ENCODE data around the gene ESYT1.

The ESYT1 gene

DNA sequence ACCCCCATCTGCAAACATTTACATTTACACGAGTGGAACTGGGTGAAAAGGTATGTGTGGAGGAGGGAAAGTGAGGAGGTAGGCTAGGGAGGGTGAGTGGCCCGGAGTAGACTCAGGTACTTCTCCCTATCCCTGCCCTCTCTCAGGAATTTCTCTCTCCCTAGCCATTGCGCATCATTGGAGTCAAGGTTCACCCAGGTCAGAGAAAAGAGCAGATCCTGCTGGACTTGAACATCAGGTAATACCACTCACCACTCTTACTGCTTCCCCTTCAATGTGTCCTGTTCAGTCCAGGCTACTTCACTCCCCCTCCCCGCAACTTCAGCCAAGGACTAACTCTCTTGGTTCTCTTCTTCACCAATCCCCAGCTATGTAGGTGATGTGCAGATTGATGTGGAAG lies 2.8 kb downstream of the ESYT1 start:
- no peak for TF ChIP-seq POLR2AphosphoS5 (IDR thresholded peaks at IDR 0.05; ENCODE audit: low read depth, low read length)
- no peak for TF ChIP-seq TAF1 (IDR thresholded peaks at IDR 0.05; ENCODE audit: borderline replicate concordance, insufficient read depth, low read length)
- no peak for TF ChIP-seq SIN3A (IDR thresholded peaks at IDR 0.05; ENCODE audit: borderline replicate concordance, insufficient read depth, low read length)
- no peak for TF ChIP-seq FOXP2 (optimal IDR thresholded peaks at IDR 0.05; ENCODE audit: borderline replicate concordance, extremely low read depth, extremely low read length, insufficient read depth)
- TF ChIP-seq, protein P1, sequence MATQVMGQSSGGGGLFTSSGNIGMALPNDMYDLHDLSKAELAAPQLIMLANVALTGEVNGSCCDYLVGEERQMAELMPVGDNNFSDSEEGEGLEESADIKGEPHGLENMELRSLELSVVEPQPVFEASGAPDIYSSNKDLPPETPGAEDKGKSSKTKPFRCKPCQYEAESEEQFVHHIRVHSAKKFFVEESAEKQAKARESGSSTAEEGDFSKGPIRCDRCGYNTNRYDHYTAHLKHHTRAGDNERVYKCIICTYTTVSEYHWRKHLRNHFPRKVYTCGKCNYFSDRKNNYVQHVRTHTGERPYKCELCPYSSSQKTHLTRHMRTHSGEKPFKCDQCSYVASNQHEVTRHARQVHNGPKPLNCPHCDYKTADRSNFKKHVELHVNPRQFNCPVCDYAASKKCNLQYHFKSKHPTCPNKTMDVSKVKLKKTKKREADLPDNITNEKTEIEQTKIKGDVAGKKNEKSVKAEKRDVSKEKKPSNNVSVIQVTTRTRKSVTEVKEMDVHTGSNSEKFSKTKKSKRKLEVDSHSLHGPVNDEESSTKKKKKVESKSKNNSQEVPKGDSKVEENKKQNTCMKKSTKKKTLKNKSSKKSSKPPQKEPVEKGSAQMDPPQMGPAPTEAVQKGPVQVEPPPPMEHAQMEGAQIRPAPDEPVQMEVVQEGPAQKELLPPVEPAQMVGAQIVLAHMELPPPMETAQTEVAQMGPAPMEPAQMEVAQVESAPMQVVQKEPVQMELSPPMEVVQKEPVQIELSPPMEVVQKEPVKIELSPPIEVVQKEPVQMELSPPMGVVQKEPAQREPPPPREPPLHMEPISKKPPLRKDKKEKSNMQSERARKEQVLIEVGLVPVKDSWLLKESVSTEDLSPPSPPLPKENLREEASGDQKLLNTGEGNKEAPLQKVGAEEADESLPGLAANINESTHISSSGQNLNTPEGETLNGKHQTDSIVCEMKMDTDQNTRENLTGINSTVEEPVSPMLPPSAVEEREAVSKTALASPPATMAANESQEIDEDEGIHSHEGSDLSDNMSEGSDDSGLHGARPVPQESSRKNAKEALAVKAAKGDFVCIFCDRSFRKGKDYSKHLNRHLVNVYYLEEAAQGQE (IDR thresholded peaks at IDR 0.05; ENCODE audit: insufficient read depth in 1 of 2, low read depth in 2 of 2, low read length in 2 of 2): no peak

DNA sequence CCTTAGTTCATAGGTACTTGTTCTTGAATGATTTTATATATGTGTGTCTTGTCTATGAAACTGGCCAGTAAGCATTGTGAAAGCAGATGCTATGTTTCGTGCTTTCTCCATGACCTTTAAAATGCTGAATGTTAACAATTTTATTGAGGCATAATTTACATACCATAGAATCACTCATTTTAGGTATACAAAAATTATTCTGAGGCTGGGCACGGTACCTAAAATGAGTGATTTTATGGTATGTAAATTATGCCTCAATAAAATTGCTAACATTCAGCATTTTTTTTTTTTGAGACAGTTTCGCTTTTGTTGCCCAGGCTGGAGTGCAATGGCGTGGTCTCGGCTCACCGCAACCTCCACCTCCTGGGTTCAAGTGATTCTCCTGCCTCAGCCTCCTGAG lies 6.8 kb downstream of the ESYT1 start:
- no peak for TF ChIP-seq FOXP2 (optimal IDR thresholded peaks at IDR 0.05; ENCODE audit: borderline replicate concordance, extremely low read depth, extremely low read length, insufficient read depth)
- TF ChIP-seq POLR2AphosphoS5 (IDR thresholded peaks at IDR 0.05; ENCODE audit: low read depth, low read length): no peak

- TF ChIP-seq POLR2AphosphoS5 (IDR thresholded peaks at IDR 0.05; ENCODE audit: low read depth, low read length) (no peak), FOXP2 (optimal IDR thresholded peaks at IDR 0.05; ENCODE audit: borderline replicate concordance, extremely low read depth, extremely low read length, insufficient read depth) (no peak), SIN3A (IDR thresholded peaks at IDR 0.05; ENCODE audit: borderline replicate concordance, insufficient read depth, low read length) (no peak)
- TF ChIP-seq, protein P1 (IDR thresholded peaks at IDR 0.05; ENCODE audit: insufficient read depth in 1 of 2, low read depth in 2 of 2, low read length in 2 of 2): no peak
Measured at GRCh38 chr12:56137853-56138571, 9.9 kb downstream of the ESYT1 start.

DNA sequence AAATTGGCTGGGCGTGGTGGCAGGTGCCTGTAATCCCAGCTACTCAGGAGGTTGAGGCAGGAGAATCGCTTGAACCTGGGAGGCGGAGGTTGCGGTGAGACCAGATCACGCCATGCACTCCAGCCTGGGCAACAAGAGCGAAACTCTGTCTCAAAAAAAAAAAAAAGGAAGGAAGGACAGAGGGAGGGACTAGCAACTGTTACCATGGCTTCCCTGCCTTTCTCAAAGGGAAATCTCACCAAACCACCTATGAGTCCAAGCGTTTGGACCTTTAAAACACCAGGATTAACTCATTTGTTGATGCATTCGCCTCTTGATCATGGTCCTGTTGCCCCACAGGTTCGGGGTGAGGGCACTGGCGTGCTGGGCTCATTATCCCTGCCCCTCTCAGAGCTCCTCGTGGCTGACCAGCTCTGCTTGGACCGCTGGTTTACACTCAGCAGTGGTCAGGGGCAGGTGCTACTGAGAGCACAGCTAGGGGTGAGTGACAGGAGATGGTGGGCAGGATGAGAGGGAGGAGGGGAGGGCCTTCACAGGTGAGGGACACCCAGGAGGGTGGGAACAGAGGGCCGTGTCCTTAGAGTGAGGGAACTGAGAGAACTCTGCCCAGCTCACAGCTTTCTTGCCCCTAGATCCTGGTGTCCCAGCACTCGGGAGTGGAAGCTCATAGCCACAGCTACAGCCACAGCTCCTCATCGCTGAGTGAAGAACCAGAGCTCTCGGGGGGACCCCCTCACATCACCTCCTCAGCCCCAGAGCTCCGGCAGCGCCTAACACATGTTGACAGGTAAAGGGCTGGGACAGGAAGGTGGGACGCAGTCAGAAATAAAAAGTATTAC lies 14.1 kb downstream of the ESYT1 start:
- TF ChIP-seq, protein P1 (IDR thresholded peaks at IDR 0.05; ENCODE audit: insufficient read depth in 1 of 2, low read depth in 2 of 2, low read length in 2 of 2): no peak
- TF ChIP-seq FOXP2 (optimal IDR thresholded peaks at IDR 0.05; ENCODE audit: borderline replicate concordance, extremely low read depth, extremely low read length, insufficient read depth): no peak
- TF ChIP-seq SIN3A (IDR thresholded peaks at IDR 0.05; ENCODE audit: borderline replicate concordance, insufficient read depth, low read length): no peak
- TF ChIP-seq POLR2AphosphoS5 (IDR thresholded peaks at IDR 0.05; ENCODE audit: low read depth, low read length): no peak
- TF ChIP-seq TAF1 (IDR thresholded peaks at IDR 0.05; ENCODE audit: borderline replicate concordance, insufficient read depth, low read length): no peak

- TF ChIP-seq FOXP2 (optimal IDR thresholded peaks at IDR 0.05; ENCODE audit: borderline replicate concordance, extremely low read depth, extremely low read length, insufficient read depth) (no peak), TAF1 (IDR thresholded peaks at IDR 0.05; ENCODE audit: borderline replicate concordance, insufficient read depth, low read length) (no peak), POLR2AphosphoS5 (IDR thresholded peaks at IDR 0.05; ENCODE audit: low read depth, low read length) (no peak), SIN3A (IDR thresholded peaks at IDR 0.05; ENCODE audit: borderline replicate concordance, insufficient read depth, low read length) (no peak)
- TF ChIP-seq, protein P1 (IDR thresholded peaks at IDR 0.05; ENCODE audit: insufficient read depth in 1 of 2, low read depth in 2 of 2, low read length in 2 of 2): no peak
Measured at GRCh38 chr12:56143217-56143616, 15.2 kb downstream of the ESYT1 start.

Data from PFSK-1 (cell line).